UCSD-AML1 (cell line): ENCODE data around the gene BTBD9.

Experiments
- DNase-seq: peaks from one replicate; lab custom pipeline; 2025; ENCODE audit not compliant: unreplicated experiment; lab: John Stamatoyannopoulos, UW

The BTBD9 gene

DNA sequence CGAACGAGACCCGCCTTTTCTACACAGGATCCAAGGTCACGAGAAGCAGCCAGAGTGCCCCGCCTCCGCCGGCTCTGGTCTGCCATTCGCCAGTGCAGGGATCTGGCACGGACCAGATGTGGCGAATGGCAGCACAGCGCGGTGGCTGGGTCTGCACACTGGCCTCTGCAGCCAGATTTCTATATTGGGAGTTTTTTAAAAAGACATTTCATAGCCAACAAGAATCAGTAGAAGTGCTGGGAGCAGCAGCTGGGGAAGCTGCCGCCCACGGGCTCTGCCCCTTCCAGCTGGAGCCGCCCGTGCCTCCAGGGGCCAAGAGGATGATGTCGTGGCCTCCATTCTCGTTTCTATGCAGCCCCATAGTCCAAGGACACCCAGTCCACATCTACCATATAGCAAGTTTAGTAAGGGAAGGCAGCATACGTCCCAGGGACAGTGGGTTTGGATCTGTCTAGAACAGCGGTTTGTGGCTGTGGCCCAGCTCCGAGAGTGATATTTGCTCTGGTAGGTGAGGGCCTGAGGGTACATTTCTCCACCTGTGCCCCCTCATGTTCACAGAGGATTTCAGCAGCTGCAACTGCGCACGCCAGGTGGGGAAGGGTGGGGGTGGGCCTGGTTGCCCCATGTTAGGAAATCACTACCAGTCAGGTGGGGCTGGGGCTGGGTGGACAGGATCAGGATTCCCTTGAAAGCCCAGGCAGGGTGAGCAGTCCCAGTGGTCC is 486.5 kb downstream of the BTBD9 start:
- DNase-seq, result no peak

DNA sequence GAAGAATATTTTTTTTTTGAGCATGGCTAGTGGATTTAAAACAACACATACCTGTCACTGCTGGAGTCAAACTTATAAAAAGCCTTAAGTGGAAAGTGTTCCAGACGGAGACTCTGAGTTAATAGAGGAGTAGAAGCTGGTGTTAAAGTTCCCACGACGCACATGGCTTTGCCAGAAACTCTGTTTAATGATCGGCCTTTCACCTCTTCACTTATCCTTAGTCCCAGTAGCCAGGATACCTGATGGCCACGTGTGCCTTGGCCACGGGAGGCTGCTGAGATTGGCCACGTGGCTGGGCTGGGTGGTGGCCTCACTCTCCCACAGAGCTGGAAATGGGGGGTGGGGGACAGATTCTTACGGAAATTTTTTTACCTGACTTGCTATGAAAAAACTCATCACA is 487.1 kb downstream of the BTBD9 start:
- no peak for DNase-seq

DNA sequence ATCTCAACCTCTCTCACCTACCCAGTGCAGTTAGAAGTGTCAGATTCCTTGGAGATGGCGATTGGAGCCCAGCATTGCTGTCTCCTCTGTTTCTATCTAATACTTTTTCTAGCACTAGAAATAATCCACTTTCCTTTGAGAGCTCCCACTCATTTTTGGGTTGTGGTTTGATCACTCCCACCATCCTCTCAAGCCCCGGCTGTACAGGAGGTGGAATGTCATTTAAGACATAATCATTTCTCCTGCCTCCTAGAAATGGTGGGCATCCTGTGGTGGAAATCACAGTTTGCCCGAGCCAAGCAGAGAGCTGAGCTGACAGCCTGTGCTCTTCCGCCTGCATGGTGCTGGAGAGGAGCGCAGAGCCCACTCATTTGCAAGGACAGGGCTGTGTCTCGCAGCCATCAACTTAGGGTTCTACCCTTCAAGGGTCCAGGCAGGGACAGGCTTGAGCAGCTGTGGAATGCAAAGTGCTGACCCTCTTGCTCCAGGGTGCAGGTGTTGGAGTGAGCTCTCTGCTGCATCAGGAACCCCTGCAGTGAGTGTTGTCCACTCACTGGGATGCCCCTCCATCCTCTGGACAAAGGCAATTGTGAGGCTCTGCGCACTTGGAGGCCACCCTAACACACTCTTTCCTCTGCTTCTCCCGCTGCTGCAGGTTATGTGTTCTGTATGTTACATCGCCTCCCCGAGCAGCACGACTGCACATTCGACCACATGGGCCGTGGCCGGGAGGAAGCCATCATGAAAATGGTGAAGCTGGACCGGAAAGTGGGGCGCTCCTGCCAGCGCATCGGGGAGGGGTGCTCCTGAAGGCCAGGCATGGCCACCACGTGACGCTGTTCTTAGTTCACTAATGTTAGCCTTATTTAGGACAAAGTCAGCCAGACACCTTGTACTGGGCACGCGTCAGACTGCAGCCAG is 487.9 kb downstream of the BTBD9 start:
- DNase-seq, result no peak

DNA sequence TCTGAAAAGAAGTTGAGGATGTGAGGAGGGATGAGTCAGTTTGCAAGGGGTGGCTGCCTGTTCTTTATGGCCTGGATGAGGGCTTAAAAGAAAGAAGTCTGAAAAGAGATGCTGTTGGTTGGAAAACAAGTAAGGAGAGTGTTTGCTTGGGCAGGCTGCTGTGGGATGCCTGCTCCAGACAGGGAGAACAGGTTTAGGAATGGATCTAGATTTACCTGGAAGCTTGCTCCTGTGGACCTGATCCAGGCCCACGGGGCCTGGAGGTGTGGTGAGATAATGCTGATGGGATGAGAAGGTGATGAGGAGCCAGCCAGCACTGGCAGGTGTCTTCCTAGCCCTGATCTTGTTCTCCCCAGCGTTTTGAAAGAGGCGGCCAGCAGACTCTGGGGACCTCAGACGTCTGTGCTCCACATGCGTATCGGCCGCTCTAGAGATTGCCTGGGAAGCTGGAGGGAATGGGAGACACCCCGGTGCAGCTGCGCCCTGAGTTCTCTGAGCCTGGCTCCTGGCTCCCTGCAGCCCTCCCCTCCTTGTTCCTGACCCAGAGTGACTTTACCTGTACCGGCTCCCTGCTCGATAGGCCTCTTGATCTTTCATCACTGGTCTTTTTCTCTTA is 488.9 kb downstream of the BTBD9 start:
- DNase-seq, result no peak

DNA sequence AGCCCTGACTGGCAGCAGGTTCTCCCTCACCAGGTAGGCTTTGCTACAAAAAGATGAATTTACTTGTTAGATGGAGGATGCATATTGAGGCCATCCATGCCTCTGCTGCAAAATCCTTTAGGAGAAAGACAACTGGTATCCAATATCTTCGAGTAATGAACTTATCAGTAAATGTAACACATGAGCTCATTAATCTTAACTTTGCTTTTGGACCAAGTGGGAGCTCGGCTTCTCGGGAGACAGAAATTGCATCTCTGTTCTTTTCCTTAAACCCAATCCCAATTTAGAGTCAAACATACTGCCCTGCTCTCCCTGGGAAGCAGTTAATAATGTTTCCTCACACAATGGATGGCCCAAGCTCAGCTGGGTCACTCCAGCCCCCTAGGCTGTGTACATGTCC is 489.7 kb downstream of the BTBD9 start:
- no peak for DNase-seq

DNA sequence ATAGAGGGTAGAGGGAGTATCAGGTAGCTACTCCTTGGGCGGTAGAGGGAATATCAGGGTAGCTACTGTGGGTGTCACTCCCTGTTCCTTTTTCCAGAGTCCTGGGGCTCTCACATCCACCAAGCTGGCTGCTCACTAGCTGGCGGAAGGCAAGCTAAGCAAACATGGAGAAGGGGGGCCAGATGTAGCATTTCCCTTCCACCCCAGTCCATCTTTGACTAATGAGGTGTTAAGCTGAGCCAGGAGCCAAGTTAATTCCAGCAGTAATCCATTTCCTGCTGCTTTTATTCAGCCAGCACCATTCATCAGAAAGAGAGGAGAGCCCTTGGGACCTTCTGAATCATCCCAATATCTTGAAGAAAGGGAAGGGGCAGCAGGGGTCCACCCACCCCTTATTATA is 490.2 kb downstream of the BTBD9 start:
- no peak for DNase-seq

DNA sequence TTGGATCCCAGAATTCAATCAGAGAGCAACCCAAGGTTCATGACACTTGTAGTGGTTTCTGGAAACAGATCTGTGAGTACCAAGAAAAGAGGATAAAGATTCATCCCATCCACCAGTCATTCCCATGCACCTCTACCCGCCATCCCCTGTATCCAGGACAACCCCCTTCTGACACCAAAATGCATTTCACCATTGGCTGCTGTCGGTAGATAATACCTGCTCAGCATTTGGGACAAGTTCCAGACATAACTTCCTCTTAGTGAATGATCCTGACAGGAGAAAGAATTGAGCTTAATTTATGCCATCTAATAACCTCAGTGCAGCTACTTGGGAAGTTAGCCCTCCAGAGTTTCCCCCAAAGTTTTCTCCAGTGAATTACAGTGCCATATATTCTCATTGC is 491.1 kb downstream of the BTBD9 start:
- DNase-seq, result no peak

DNA sequence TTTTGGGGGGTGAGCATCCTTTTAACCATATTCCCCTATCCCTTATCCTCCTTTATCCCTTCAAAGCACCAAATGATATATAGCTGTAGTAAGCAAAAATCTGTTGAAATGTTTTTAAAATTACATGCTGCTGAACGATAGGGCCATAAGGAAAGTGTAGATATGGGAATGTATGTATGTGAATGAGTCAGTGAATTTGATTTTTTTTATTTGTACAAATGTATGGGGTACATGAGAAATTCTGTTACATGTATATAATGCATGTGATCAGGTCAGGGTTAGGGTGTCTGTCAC is 493.0 kb downstream of the BTBD9 start:
- no peak for DNase-seq

DNA sequence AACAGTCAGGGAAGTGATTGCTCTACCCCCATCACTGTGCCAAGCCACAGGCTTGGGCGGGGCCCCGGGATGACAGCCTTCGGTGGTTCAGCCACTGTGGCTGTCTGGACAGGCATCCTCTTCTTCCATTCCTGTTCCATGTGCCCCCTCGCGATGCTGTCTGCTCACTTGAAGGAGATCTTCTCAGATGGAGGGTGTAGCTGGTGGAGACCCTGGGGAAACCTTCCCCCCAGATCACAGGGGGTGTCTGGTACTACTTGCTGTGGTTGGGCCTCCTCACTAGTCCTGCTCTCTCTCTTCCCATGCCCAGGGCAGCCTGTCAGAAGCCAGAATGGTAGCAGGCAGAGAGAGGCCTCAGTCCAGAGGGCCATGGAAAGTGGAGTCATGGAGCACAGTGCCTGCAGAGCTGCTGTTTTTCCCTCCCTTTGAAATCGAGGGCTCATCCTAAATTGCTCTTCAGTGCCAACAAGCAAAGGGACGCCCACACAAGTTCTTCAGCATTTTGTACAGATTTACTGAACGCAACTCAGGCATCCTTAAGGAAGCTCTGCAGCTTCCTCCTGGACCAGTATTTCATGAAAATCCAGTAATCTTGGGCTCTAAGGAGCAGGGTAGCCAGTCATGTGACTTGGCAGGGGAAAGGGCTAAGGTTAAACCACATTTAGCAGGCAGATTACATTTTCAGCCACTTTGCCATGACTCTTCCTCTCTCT is 493.6 kb downstream of the BTBD9 start:
- DNase-seq, result no peak

DNA sequence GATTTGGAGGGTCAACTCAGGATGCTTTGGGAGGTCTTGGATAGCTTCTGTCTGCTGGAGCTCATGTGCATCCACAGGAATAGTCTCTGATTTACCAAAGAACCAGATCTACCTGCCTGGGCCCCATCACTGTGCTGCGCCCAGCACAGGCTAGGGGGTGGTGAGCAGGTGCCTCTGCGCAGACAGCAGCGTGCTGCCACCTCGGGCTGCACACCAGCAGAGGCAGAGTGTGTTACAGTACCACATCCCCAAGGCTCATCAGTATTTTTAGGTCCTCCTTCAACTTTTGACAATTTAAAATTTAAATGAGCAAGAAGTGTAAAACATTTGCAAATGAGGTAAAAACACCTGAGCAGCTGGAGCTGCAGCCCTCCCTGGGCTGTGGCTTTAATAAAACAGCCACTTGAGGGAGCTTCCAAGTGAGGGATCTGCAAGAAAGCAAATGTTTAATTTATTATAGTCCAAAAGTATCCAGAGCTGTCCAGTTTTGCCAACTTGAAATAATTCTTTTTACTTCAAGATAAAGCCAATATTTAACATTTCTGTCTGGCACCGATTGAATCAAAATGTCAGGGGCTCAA is 495.3 kb downstream of the BTBD9 start:
- no peak for DNase-seq

DNA sequence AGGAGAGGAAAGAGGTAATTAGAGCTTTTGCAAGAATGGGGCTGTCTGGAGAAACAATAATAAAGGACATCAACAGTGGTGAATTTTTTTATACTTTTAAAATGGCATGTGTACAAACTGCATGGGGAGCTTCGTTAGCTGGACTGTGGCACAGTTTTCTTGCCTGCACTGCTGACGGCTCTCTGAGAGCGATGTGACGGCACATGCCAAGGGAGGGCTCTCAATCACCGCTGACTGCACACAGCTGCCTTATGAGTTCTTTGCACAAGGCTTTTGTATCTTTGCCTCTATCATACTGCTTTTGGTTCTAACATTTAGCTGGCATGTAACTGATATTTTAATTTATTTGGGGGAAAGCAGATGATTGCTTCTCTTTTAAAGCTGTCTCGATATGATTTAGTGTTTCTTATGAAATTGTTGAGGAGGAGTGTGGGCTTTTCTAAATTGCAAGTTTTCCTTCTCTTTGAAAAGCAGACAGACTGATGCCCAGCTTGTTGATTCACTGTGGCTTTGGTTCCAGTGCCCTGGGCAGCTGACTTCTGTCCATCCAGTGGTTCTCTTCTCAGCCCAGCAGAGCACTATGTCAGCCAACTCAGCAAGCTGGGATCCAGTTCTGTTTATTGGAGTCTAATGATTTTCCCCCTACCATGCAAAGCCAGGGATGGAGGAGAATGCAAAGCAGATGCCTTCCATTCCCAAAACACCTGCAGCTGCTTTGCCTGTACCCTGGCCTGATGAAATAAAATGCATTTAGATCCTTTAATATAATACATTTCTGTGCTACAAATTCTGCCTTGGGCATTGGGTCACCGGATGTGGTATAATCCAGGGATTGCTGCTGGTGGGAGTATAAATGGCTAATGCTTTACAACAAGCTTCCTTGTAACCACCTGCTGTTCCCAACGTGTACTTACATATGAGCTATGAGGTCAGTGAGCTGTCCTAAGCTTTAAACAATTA is 496.3 kb downstream of the BTBD9 start:
- DNase-seq, result no peak

DNA sequence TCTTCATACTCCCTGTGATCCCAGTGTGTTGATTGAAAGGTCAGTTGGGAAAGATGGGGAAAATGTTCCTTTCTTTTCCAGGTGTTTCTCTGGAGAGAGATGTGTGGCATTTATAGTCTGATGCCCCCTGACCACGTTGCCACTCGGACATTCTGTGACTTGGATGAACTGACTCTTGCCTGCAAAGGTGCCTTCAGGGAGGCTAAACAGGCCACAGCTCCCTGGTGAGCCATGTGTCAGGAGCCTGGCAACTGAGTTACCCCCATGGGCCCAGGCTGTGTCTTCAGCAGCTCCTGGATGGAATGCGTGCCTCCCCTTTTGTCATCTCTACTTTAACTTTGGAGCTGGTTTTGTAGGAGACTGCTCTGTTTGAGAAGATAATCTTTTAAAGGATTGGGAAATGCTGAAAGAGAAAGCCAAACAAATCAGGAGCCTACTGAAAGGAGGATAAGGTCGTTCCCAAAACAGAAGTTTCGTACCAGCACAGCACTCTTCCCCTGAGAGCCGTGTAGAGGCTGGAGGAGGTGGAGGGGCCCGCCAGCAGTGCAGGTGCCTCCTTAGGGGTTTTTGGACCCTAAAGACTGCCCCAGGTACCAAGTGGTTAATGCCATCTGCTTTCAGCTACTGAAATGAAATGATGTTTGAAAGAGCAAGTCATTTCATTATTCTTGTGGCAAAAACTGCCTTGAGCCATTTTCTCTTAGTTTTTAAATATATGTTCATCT is 497.4 kb downstream of the BTBD9 start:
- DNase-seq, result no peak

DNA sequence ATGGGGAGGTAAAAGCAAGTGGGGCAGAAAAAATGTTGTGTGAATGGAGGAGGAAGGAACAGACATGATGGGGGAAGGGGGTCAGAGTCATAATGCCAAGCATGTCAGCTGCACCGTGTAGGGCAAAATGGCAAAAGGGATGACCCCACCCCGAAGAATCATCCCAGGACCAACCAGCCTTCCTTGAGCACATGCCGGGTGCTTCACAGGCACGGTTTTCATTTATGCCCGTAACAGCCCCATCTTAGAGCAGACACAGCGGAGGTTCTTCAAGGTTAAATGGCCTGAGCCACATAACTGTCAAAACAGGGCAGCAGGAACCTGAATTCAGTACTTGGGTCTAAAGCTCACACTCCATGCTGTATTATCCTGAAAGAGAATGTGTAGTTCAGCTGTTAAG is 498.0 kb downstream of the BTBD9 start:
- no peak for DNase-seq

DNA sequence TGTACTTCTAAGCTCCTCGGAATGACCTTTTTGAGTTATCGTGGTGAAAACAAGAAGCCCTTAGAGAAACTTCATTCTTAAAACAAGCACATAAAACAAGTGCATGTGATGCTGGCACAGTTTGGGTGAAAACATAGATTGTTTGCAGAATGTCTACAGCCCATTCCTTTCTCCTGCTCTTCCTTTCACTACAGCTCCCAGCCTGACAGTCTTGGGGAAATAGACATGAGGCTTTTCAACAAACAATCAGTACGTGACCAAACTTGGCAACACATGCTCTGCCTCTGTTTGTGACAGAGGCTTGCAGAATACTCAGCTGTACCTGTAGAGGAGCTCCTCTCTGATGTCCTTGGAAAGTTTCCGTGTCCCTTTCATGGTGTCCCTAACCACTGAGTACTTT is 498.6 kb downstream of the BTBD9 start:
- no peak for DNase-seq

DNA sequence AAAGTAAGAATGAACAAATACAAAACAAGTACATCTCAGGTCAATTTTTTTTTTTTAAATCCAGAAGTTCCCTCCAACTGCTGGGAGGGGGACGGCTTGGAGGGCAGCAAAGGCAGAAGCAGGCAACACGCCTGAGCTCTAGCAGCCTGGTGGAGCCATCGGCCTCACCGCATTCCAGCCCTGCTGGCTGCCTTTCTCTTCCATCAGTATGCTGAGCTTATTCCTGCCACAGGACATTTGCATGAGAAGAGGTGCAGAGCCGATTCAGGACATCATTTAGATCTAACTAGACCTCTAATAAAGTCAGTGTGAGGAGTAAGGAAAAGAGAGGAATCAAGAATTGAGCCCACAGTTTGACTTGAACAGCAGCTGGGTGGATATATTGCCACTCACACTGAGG is 501.4 kb downstream of the BTBD9 start:
- DNase-seq, result no peak

DNA sequence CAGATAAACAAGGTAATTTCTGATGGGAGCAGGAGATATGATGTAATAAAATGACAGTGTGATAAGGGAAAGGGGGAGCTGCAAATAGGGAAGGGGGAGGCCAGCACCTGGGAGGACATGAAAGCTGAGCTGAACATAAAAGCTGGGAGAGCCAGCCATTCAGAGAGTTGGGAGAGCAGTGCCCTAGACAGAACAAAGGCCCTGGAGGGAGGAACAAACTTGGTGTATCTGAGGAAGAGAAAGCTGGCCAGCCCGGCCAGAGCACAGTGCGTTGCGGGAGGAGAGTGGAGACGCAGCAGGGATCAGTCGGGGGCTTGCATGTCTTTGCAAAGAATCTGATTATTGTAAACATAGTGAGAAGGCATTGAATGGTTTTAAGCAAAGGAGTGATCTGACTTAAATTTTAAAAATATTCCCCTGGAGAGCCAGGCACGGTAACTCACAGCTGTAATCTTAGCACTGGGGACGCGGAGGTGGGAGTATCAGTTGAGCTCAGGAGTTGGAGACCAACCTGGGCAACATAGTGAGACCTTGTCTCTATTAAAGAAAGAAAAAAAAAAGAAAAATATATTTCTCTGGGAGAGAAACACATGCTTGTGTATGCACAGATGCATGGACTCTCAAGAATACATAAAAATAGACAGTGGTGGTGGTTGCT is 502.0 kb downstream of the BTBD9 start:
- no peak for DNase-seq

DNA sequence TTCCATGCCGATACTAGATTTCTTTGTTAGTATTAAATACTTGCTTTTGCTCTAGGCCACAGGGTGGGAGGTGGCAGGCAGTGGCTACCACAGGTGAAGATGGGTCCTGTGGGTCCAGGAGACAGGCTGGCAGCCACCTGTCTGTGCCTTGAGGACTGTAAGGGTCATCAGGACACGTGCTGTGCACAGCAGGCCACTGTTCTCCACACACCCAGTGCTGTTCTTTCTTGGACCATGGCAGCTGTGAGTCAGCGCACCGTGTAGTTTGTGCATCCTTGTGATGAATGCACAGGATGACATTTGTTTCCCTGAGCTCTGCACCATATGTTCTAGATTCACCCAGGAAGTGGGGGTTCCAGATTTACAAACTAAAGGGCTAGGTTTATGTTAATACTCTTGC is 503.2 kb downstream of the BTBD9 start:
- DNase-seq, result no peak

DNA sequence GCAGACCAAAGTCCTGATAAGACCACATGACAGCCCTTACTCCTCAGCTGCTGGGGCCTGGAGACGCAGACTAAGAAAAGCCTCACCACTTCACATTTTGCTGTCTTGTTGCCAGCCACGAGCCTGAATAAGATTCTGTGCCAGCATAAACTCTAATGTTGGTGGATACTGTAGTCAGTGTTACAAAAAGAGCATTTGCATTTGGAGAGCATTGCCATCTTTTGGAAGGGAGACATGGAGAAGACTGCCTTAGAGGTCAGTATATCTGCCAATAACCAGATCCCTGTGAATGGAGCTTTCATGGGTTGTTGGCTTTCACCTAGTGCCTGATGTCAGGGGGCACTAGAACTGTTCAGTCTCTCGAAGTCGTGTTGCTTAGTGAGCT is 505.0 kb downstream of the BTBD9 start:
- DNase-seq, result no peak
